H9 (cell line): ENCODE data around the gene SNN. TPM values are rescaled to one million over a fixed set of nuclear protein-coding genes. Genes with fewer than 3 reads are reported as not detected.

ENCODE experiments used
- DNase-seq: peaks from one replicate; pipeline ENCODE4 v3.0.0-alpha.2; 2017
- H2AFZ ChIP-seq: one replicate; pipeline ENCODE4 v1.6.1; 2013; ENCODE audit warnings: mild to moderate bottlenecking, low read length, control low read depth, moderate library complexity
- H2AK5ac ChIP-seq: 2 replicates; pipeline ENCODE4 v1.6.1; 2013; ENCODE audit warnings: low read length, control low read depth, mixed read lengths; ENCODE audit not compliant: insufficient read length
- H2BK120ac ChIP-seq: one replicate; pipeline ENCODE4 v1.6.1; 2013; ENCODE audit warnings: low read depth, mild to moderate bottlenecking, low read length, control low read depth, inconsistent platforms; ENCODE audit not compliant: poor library complexity, severe bottlenecking
- H2BK12ac ChIP-seq: 2 replicates; pipeline ENCODE4 v1.6.1; 2013; ENCODE audit warnings: low read length, control low read depth, mixed read lengths, low read depth; ENCODE audit not compliant: insufficient read length
- H2BK15ac ChIP-seq: 2 replicates; pipeline ENCODE4 v1.6.1; 2013; ENCODE audit warnings: low read depth, low read length, control low read depth
- H2BK20ac ChIP-seq: one replicate; pipeline ENCODE4 v1.6.1; 2013; ENCODE audit warnings: low read depth, mild to moderate bottlenecking, low read length, control low read depth, inconsistent platforms; ENCODE audit not compliant: poor library complexity, severe bottlenecking
- H2BK5ac ChIP-seq: 2 replicates; pipeline ENCODE4 v1.6.1; 2013; ENCODE audit warnings: low read length, control low read depth, mixed read lengths; ENCODE audit not compliant: insufficient read length
- H3K14ac ChIP-seq: 2 replicates; pipeline ENCODE4 v1.6.1; 2013; ENCODE audit warnings: low read length, control low read depth; ENCODE audit not compliant: insufficient read depth
- H3K18ac ChIP-seq: 2 replicates; pipeline ENCODE4 v1.6.1; 2013; ENCODE audit warnings: low read depth, mild to moderate bottlenecking, mixed read lengths, low read length, control low read depth; ENCODE audit not compliant: insufficient read length
- H3K23ac ChIP-seq: 2 replicates; pipeline ENCODE4 v1.6.1; 2013; ENCODE audit warnings: low read length, control low read depth, mixed read lengths, low read depth; ENCODE audit not compliant: insufficient read length
- H3K23me2 ChIP-seq: 2 replicates; pipeline ENCODE4 v1.6.1; 2013; ENCODE audit warnings: low read depth, mild to moderate bottlenecking, mixed read lengths, low read length, control low read depth; ENCODE audit not compliant: insufficient read length, poor library complexity, severe bottlenecking
- H3K27ac ChIP-seq: 2 replicates; pipeline ENCODE4 v1.5.1; 2013; ENCODE audit warnings: low read length, control low read depth, mixed read lengths, low read depth; ENCODE audit not compliant: insufficient read length
- H3K27me3 ChIP-seq: 2 replicates; pipeline ENCODE4 v1.6.1; 2013; ENCODE audit warnings: low read length, control low read depth, inconsistent platforms; ENCODE audit not compliant: insufficient read depth
- H3K4ac ChIP-seq: 2 replicates; pipeline ENCODE4 v1.6.1; 2013; ENCODE audit warnings: low read depth, mild to moderate bottlenecking, control low read depth, inconsistent platforms, low read length, moderate library complexity
- H3K4me1 ChIP-seq: 2 replicates; pipeline ENCODE4 v1.6.1; 2013; ENCODE audit warnings: low read length, control low read depth, inconsistent platforms; ENCODE audit not compliant: insufficient read depth
- H3K4me2 ChIP-seq: 2 replicates; pipeline ENCODE4 v1.6.1; 2013; ENCODE audit warnings: low read length, control low read depth, mixed read lengths; ENCODE audit not compliant: insufficient read length, insufficient read depth
- H3K56ac ChIP-seq: 2 replicates; pipeline ENCODE4 v1.6.1; 2013; ENCODE audit warnings: low read depth, mild to moderate bottlenecking, mixed read lengths, low read length, control low read depth; ENCODE audit not compliant: insufficient read length
- H3K79me1 ChIP-seq: 2 replicates; pipeline ENCODE4 v1.6.1; 2013; ENCODE audit warnings: low read depth, mild to moderate bottlenecking, moderate library complexity, low read length, control low read depth, inconsistent platforms; ENCODE audit not compliant: insufficient read depth, poor library complexity, severe bottlenecking
- H3K79me2 ChIP-seq: 2 replicates; pipeline ENCODE4 v1.6.1; 2013; ENCODE audit warnings: low read length, control low read depth, inconsistent platforms; ENCODE audit not compliant: insufficient read depth
- H3K9ac ChIP-seq: 2 replicates; pipeline ENCODE4 v1.6.1; 2013; ENCODE audit warnings: low read length, control low read depth, mixed read lengths; ENCODE audit not compliant: insufficient read length; ENCODE audit errors: extremely low read depth
- H3K9me3 ChIP-seq: one replicate; pipeline ENCODE4 v1.6.1; 2013; ENCODE audit warnings: low read depth, low read length, inconsistent platforms; ENCODE audit not compliant: control insufficient read depth
- H3T11ph ChIP-seq: one replicate; pipeline ENCODE4 v1.6.1; 2013; ENCODE audit warnings: mild to moderate bottlenecking, low read length, control low read depth, inconsistent platforms
- H4K20me1 ChIP-seq: one replicate; pipeline ENCODE4 v1.6.1; 2013; ENCODE audit not compliant: control insufficient read depth, insufficient read length, insufficient read depth
- H4K5ac ChIP-seq: 2 replicates; pipeline ENCODE4 v1.6.1; 2013; ENCODE audit warnings: low read depth, mild to moderate bottlenecking, mixed read lengths, low read length, control low read depth; ENCODE audit not compliant: insufficient read length
- H4K8ac ChIP-seq: replicated peaks from 2 replicates; pipeline ENCODE4 v1.6.1; 2013; ENCODE audit warnings: low read length, control low read depth, mixed read lengths, low read depth; ENCODE audit not compliant: insufficient read length
- H4K91ac ChIP-seq: 2 replicates; pipeline ENCODE4 v1.6.1; 2013; ENCODE audit warnings: low read depth, mild to moderate bottlenecking, moderate library complexity, mixed read lengths, low read length, control low read depth; ENCODE audit not compliant: insufficient read length
- H3K27ac Mint-ChIP-seq, 3 experiments: 2 replicates in 2 of 3; 3 replicates in 1 of 3; pipeline ENCODE4 v1.8.0; 2020 to 2021; ENCODE audit warnings: mixed read lengths in 3 of 3, mild to moderate bottlenecking in 1 of 3, moderate library complexity in 1 of 3
- H3K27me3 Mint-ChIP-seq: 2 replicates; pipeline ENCODE4 v1.8.0; 2021; ENCODE audit warnings: low read depth, mild to moderate bottlenecking, moderate library complexity, mixed read lengths
- H3K36me3 Mint-ChIP-seq, 3 experiments: 2 replicates in 2 of 3; 3 replicates in 1 of 3; pipeline ENCODE4 v1.8.0; 2020 to 2021; ENCODE audit warnings: low read depth in 3 of 3, mixed read lengths in 3 of 3; ENCODE audit not compliant: insufficient read depth in 1 of 3
- H3K4me1 Mint-ChIP-seq, 2 experiments: 2 replicates each; pipeline ENCODE4 v1.8.0; 2020; ENCODE audit warnings: mixed read lengths in 2 of 2
- H3K4me3 Mint-ChIP-seq, 2 experiments: 2 replicates in 1 of 2; 3 replicates in 1 of 2; pipeline ENCODE4 v1.8.0; 2020 to 2021; ENCODE audit warnings: mild to moderate bottlenecking in 2 of 2, mixed read lengths in 2 of 2, moderate library complexity in 1 of 2
- H3K9me3 Mint-ChIP-seq, 2 experiments: 2 replicates in 1 of 2; 3 replicates in 1 of 2; pipeline ENCODE4 v1.8.0; 2020; ENCODE audit warnings: mild to moderate bottlenecking in 2 of 2, mixed read lengths in 2 of 2, moderate library complexity in 1 of 2
- CTCF ChIP-seq: fragments of 200-600 bp; sonication (generic); conservative IDR thresholded peaks from 3 replicates; pipeline ENCODE4 v1.8.0; 2021; ENCODE audit warnings: antibody characterized with exemption, mild to moderate bottlenecking
- WGBS: extraction: QIAGEN DNeasy Blood & Tissue Kit; methylation state at CpG from one replicate; pipeline ENCODE4 v1.1.7; 2013; ENCODE audit warnings: missing lambda C conversion rate, low lambda C conversion rate, mixed read lengths; ENCODE audit not compliant: insufficient read length; ENCODE audit errors: extremely low coverage; 5-methylcytosine and 5-hydroxymethylcytosine counted together
- total RNA-seq: library from RNA; stranded (reverse); gene quantifications from 2 replicates; pipeline ENCODE4 v1.2.1, GENCODE V29; 2021

SNN gene
- total RNA-seq, 1 experiment from 2014 or later, result 44.2 TPM

- Histone ChIP-seq H4K5ac (no peak overlapping the region), H3K56ac (no peak overlapping the region), H3K27me3 (no peaks in the 10 kb centered on the region), H2BK20ac (no peak overlapping the region), H3K9ac (no peak overlapping the region), H3K4ac (no peak overlapping the region), H3K18ac (no peak overlapping the region), H3K4me1 (no peaks in the 10 kb centered on the region), H3K79me2 (no peaks in the 10 kb centered on the region), H3K79me1 (no peaks in the 10 kb centered on the region), H2AFZ (no peak overlapping the region), H2BK5ac (no peak overlapping the region), H4K20me1 (no peaks in the 10 kb centered on the region), H3T11ph (no peak overlapping the region), H3K27ac (no peak overlapping the region), H4K91ac (no peak overlapping the region), H3K4me2 (no peak overlapping the region), H3K14ac (no peak overlapping the region), H3K23me2 (no peaks in the 10 kb centered on the region), H3K9me3 (no peaks in the 10 kb centered on the region), H4K8ac (no peak overlapping the region), H2BK15ac (no peak overlapping the region), H2BK12ac (no peak overlapping the region), H2BK120ac (no peak overlapping the region), H2AK5ac (no peak overlapping the region), H3K23ac (no peak overlapping the region)
- no peak for DNase-seq
- H3K9me3 Mint-ChIP-seq, result no peaks in the 10 kb centered on the region
- peaks cover 2 to 58% (median 43%) of the 10 kb centered on the region in 3 experiments; a peak in 6 of 7 replicates for H3K36me3 Mint-ChIP-seq
- no peak overlapping the region for H3K4me3 Mint-ChIP-seq
- no peak for TF ChIP-seq CTCF
- WGBS, result no CpG with 5 or more reads among the region's 6 CpGs
- peaks cover 0 to 6% of the 10 kb centered on the region in 2 experiments; a peak in 2 of 4 replicates for H3K4me1 Mint-ChIP-seq
- H3K27me3 Mint-ChIP-seq, result no peaks in the 10 kb centered on the region
- H3K27ac Mint-ChIP-seq, result no peak overlapping the region
Observed at GRCh38 chr16:11686713-11687380, 18.6 kb downstream of the SNN start.
